Loucy (cell line): ENCODE measurements around the gene DAB1.
"Not testable (repeated sequence)": the region's sequence is repeated elsewhere in the genome, so short reads cannot be mapped to it uniquely, and the experiment has no call there.

Experiments used
- H2AFZ ChIP-seq: fragments of 200-600 bp; sonication (generic); 2 replicates; pipeline ENCODE4 v1.6.0; 2016; ENCODE audit warnings: antibody characterized with exemption, mild to moderate bottlenecking, low read length, moderate library complexity
- H3F3A ChIP-seq: fragments of 200-600 bp; 2 replicates; pipeline ENCODE4 v1.6.0; 2016; ENCODE audit warnings: antibody characterized with exemption, low read depth, mild to moderate bottlenecking
- H3K27me3 ChIP-seq: fragments of 200-600 bp; sonication (generic); 2 replicates; pipeline ENCODE4 v1.6.1; 2014; ENCODE audit warnings: low read length, mild to moderate bottlenecking; ENCODE audit not compliant: insufficient read depth, poor library complexity, severe bottlenecking
- H3K36me3 ChIP-seq: fragments of 200-600 bp; sonication (generic); 2 replicates; pipeline ENCODE4 v1.6.1; 2016; ENCODE audit warnings: low read length; ENCODE audit not compliant: insufficient read depth
- H3K4me1 ChIP-seq: fragments of 200-600 bp; sonication (generic); 2 replicates; pipeline ENCODE4 v1.5.1; 2014; ENCODE audit warnings: low read length, mild to moderate bottlenecking; ENCODE audit not compliant: insufficient read depth, poor library complexity, severe bottlenecking
- H3K4me2 ChIP-seq: fragments of 200-600 bp; sonication (generic); 2 replicates; pipeline ENCODE4 v1.6.0; 2014; ENCODE audit warnings: antibody characterized with exemption, low read length, low read depth, mild to moderate bottlenecking; ENCODE audit not compliant: poor library complexity, severe bottlenecking
- H3K4me3 ChIP-seq: fragments of 200-600 bp; sonication (generic); 2 replicates; pipeline ENCODE4 v1.5.1; 2014; ENCODE audit warnings: low read length, mild to moderate bottlenecking, mixed read lengths; ENCODE audit not compliant: poor library complexity, severe bottlenecking
- H3K79me2 ChIP-seq: fragments of 200-600 bp; sonication (generic); 2 replicates; pipeline ENCODE4 v1.6.1; 2014; ENCODE audit warnings: low read length; ENCODE audit not compliant: insufficient read depth
- H3K9ac ChIP-seq: fragments of 200-600 bp; sonication (generic); 2 replicates; pipeline ENCODE4 v1.6.0; 2014; ENCODE audit warnings: mild to moderate bottlenecking, low read depth, low read length, moderate library complexity; ENCODE audit not compliant: poor library complexity, severe bottlenecking
- H3K9me2 ChIP-seq: fragments of 200-600 bp; sonication (generic); replicated peaks from 2 replicates; pipeline ENCODE4 v1.6.1; 2016; ENCODE audit warnings: low read depth, low read length, mixed read lengths
- H3K9me3 ChIP-seq: fragments of 200-600 bp; sonication (generic); 2 replicates; pipeline ENCODE4 v1.6.1; 2014; ENCODE audit warnings: mild to moderate bottlenecking, antibody characterized with exemption, low read length, low read depth; ENCODE audit not compliant: insufficient read depth
- H4K20me1 ChIP-seq: fragments of 200-600 bp; sonication (generic); 2 replicates; pipeline ENCODE4 v1.6.0; 2014; ENCODE audit warnings: antibody characterized with exemption, low read length, mild to moderate bottlenecking; ENCODE audit not compliant: insufficient read depth, poor library complexity, severe bottlenecking
- EZH2phosphoT487 ChIP-seq: fragments of 200-600 bp; IDR thresholded peaks from 2 replicates; pipeline ENCODE4 v1.6.1; 2018; ENCODE audit warnings: antibody characterized with exemption, mild to moderate bottlenecking, moderate library complexity, borderline replicate concordance
- TF ChIP-seq, protein P1 (sequence below): fragments of 200-600 bp; sonication (generic); conservative IDR thresholded peaks from 2 replicates; pipeline ENCODE4 v1.5.1; 2014; ENCODE audit warnings: mild to moderate bottlenecking, antibody characterized with exemption, low read length

DAB1 gene

DNA sequence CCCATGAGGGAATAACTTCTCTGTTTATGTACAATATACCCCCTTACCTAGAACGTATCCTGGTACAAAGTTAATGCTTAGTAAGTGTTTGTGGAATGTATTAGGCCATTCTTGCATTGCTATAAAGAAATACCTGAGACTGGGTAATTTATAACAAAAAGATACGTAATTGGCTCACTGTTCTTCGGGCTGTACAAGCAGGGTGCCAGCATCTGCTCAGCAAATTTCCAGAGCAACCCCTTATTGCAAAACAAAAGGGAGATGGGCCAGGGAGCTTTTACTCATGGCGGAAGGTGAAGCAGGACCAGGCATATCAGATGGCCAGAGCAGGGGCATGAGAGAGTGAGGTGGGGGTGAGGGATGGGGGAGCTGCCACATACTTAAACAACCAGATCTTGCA, 334.6 kb downstream of the DAB1 start:
- H3K4me3 ChIP-seq, result no peak overlapping the region
- H3F3A ChIP-seq, result no peaks in the 10 kb centered on the region
- H3K9me3 ChIP-seq, result no peaks in the 10 kb centered on the region
- no peaks in the 10 kb centered on the region for H4K20me1 ChIP-seq
- H2AFZ ChIP-seq, result no peak overlapping the region
- H3K9ac ChIP-seq, result no peak overlapping the region
- no peaks in the 10 kb centered on the region for H3K79me2 ChIP-seq
- no peaks in the 10 kb centered on the region for H3K9me2 ChIP-seq
- H3K4me1 ChIP-seq, result no peaks in the 10 kb centered on the region
- H3K36me3 ChIP-seq, result no peaks in the 10 kb centered on the region
- TF ChIP-seq EZH2phosphoT487, result no peak
- H3K27me3 ChIP-seq, result no peaks in the 10 kb centered on the region
- no peak overlapping the region for H3K4me2 ChIP-seq

GRCh38 chr1:57088653-57089052, 335.2 kb downstream of the DAB1 start:
- Histone ChIP-seq H3K36me3 (no peaks in the 10 kb centered on the region), H3K79me2 (no peaks in the 10 kb centered on the region), H3K27me3 (no peaks in the 10 kb centered on the region), H3K9me2 (no peaks in the 10 kb centered on the region), H4K20me1 (no peaks in the 10 kb centered on the region), H3K9me3 (no peaks in the 10 kb centered on the region), H3K4me1 (no peaks in the 10 kb centered on the region), H3F3A (no peaks in the 10 kb centered on the region), H3K4me3 (no peak overlapping the region), H3K4me2 (no peak overlapping the region), H2AFZ (no peak overlapping the region), H3K9ac (no peak overlapping the region)
- TF ChIP-seq, protein P1, sequence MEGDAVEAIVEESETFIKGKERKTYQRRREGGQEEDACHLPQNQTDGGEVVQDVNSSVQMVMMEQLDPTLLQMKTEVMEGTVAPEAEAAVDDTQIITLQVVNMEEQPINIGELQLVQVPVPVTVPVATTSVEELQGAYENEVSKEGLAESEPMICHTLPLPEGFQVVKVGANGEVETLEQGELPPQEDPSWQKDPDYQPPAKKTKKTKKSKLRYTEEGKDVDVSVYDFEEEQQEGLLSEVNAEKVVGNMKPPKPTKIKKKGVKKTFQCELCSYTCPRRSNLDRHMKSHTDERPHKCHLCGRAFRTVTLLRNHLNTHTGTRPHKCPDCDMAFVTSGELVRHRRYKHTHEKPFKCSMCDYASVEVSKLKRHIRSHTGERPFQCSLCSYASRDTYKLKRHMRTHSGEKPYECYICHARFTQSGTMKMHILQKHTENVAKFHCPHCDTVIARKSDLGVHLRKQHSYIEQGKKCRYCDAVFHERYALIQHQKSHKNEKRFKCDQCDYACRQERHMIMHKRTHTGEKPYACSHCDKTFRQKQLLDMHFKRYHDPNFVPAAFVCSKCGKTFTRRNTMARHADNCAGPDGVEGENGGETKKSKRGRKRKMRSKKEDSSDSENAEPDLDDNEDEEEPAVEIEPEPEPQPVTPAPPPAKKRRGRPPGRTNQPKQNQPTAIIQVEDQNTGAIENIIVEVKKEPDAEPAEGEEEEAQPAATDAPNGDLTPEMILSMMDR, result no peak
- no peak for TF ChIP-seq EZH2phosphoT487

- not testable (repeated sequence) for H3F3A ChIP-seq, H3K4me3 ChIP-seq, H4K20me1 ChIP-seq, H3K79me2 ChIP-seq, H2AFZ ChIP-seq, H3K4me1 ChIP-seq, H3K36me3 ChIP-seq, H3K27me3 ChIP-seq, H3K9me3 ChIP-seq, H3K9me2 ChIP-seq, H3K4me2 ChIP-seq, H3K9ac ChIP-seq
Observed at GRCh38 chr1:57087660-57088059, 336.2 kb downstream of the DAB1 start.

- no peaks in the 10 kb centered on the region for H3K4me1 ChIP-seq
- no peaks in the 10 kb centered on the region for H4K20me1 ChIP-seq
- H3K36me3 ChIP-seq, result no peaks in the 10 kb centered on the region
- H3F3A ChIP-seq, result no peaks in the 10 kb centered on the region
- H3K9me3 ChIP-seq, result no peaks in the 10 kb centered on the region
- no peak overlapping the region for H3K9ac ChIP-seq
- H2AFZ ChIP-seq, result no peak overlapping the region
- TF ChIP-seq EZH2phosphoT487, result no peak
- TF ChIP-seq, protein P1, result no peak
- H3K4me2 ChIP-seq, result no peak overlapping the region
- H3K79me2 ChIP-seq, result no peaks in the 10 kb centered on the region
- no peaks in the 10 kb centered on the region for H3K9me2 ChIP-seq
- H3K4me3 ChIP-seq, result no peak overlapping the region
- H3K27me3 ChIP-seq, result no peaks in the 10 kb centered on the region
Observed at GRCh38 chr1:57086154-57086553, 337.7 kb downstream of the DAB1 start.
